ENCODE data around the gene PATJ.

DNA sequence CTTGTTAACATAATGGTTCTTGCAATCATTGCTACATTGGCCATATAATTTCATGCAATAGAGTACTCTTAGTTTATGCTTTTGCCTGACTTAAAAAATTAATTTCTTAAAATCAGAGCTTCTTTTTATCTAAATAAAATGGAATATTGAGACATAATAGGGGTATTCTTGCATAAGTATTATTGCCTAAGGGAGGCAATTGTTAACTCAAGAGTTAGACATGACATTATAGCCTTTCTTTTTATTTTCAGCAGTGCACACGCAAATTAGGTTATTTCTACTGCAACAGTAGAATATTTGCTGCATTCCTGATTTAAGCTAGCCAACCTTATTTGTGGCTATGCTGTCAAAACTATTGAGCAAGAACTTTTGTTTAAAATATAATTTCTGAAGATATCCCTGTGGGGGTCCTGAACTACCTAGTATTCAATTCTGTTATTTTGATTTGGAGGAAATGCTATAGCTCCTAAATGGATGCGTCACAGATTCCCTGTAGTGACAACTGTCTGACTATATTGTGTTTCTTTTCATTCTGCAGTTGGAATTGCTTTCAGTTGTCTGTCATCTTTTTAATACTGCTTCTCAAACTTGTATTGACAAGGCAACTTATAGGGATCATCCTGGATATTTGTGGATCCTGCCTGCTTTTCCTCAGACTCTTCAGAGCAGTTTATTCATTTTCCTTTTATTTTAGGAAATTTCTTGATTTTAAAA, 211.0 kb downstream of the PATJ start:
- TF ChIP-seq EP300 (IDR thresholded peaks at IDR 0.05) (no peak), POLR2A (IDR thresholded peaks at IDR 0.05) (no peak)
- TF ChIP-seq, protein P1, sequence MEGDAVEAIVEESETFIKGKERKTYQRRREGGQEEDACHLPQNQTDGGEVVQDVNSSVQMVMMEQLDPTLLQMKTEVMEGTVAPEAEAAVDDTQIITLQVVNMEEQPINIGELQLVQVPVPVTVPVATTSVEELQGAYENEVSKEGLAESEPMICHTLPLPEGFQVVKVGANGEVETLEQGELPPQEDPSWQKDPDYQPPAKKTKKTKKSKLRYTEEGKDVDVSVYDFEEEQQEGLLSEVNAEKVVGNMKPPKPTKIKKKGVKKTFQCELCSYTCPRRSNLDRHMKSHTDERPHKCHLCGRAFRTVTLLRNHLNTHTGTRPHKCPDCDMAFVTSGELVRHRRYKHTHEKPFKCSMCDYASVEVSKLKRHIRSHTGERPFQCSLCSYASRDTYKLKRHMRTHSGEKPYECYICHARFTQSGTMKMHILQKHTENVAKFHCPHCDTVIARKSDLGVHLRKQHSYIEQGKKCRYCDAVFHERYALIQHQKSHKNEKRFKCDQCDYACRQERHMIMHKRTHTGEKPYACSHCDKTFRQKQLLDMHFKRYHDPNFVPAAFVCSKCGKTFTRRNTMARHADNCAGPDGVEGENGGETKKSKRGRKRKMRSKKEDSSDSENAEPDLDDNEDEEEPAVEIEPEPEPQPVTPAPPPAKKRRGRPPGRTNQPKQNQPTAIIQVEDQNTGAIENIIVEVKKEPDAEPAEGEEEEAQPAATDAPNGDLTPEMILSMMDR (IDR thresholded peaks at IDR 0.05): no peak
